GM12891 (cell line): ENCODE results near the gene NR2E3.

Source experiments
- POLR2A ChIP-seq: IDR thresholded peaks from 2 replicates; pipeline ENCODE4 v1.6.1; 2011; ENCODE audit warnings: low read depth, low read length, control low read depth
- POLR2AphosphoS5 ChIP-seq: IDR thresholded peaks from 2 replicates; pipeline ENCODE4 v1.6.1; 2011; ENCODE audit warnings: low read depth, low read length, control low read depth

DNA sequence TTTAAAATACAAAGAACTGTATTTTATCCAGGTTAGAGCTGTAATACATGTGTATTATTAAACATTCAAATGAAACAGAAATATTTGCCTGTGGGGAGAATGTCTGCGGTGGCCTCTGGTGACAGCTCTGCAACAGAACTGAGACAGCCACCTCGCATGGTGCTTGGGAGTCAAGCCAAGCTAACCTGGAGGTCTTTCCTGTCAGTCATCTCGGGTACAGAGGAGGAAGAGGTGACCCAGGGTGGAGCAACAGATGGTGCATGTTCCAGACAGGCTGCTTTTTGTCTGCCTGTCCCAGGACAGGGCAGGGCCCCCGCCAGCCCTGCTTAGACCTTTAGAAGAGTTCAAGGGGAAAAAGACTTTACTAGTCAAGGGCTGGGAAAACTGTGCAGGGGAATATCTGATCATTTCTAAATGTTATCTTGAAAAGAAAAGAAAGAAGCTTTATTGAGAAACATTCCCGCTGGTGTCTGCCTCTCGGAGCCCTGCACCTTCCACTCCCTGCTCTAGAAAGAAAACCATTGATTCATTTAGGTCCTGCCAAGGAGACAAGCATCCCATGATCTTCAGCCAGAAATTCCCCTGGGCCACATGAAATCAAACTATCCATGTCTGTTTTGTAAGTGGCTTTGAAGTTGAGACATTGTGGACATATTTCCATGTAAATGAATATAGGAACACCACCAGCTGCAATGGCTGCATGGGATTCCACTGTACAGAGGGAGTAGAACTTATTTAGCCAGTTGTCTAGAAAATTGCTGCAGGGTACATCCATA lies 5.5 kb upstream of the NR2E3 start:
- TF ChIP-seq POLR2AphosphoS5 (no peak), POLR2A (no peak)
